Heart right ventricle (tissue), 16 donors: ENCODE data around the gene AACS. TPM values are rescaled to one million over a fixed set of nuclear protein-coding genes. Genes with fewer than 3 reads are reported as not detected.

Experiments
- ATAC-seq, 8 donors: fragments of 200-7000 bp; cut with Tn5 transposase; one replicate each; pipeline ENCODE4 v1.9.1; 2020; ENCODE audit warnings: mild to moderate bottlenecking in 8 of 8, moderate library complexity in 8 of 8, moderate number of reproducible peaks in 1 of 8
- DNase-seq, 2 donors: peaks; one replicate each; pipeline ENCODE4 v3.0.0-alpha.2; 2020
- H3K27ac ChIP-seq, 10 donors: fragments of 200-600 bp; sonication (generic) in 2 of 10; one replicate each; pipeline versions ENCODE4 v1.5.0 to v1.8.0; 2020 to 2022; ENCODE audit warnings: mild to moderate bottlenecking in 3 of 10
- H3K27me3 ChIP-seq, 7 donors: fragments of 200-600 bp; one replicate each; pipeline ENCODE4 v1.8.0; 2021 to 2022; ENCODE audit warnings: mild to moderate bottlenecking in 2 of 7
- H3K36me3 ChIP-seq, 9 donors: fragments of 200-600 bp; sonication (generic) in 1 of 9; one replicate each; pipeline versions ENCODE4 v1.5.0 to v1.8.0; 2020 to 2022; ENCODE audit warnings: mild to moderate bottlenecking in 2 of 9
- H3K4me1 ChIP-seq, 9 donors: fragments of 200-600 bp; sonication (generic) in 1 of 9; one replicate each; pipeline versions ENCODE4 v1.5.0 to v1.8.0; 2020 to 2022; ENCODE audit warnings: mild to moderate bottlenecking in 4 of 9
- H3K4me3 ChIP-seq, 10 donors: fragments of 200-600 bp; sonication (generic) in 2 of 10; one replicate each; pipeline versions ENCODE4 v1.5.0 to v1.8.0; 2020 to 2022; ENCODE audit warnings: mild to moderate bottlenecking in 7 of 10, moderate library complexity in 2 of 10
- H3K9me3 ChIP-seq, 11 donors: fragments of 200-600 bp in 10 of 11; sonication (generic) in 2 of 11; one replicate each; pipeline versions ENCODE4 v1.5.0 to v1.8.0; 2013 to 2022; ENCODE audit warnings: mild to moderate bottlenecking in 2 of 11, control low read depth in 1 of 11, moderate library complexity in 1 of 11
- WGBS, 2 donors: extraction: QIAGEN DNeasy Blood & Tissue Kit; methylation state at CpG; one replicate each; pipeline ENCODE4 v1.1.7; 2013; ENCODE audit warnings: inconsistent platforms in 1 of 2; 5-methylcytosine and 5-hydroxymethylcytosine counted together
- intact Hi-C, 10 donors: fragments of 100-400 bp; cut with DNase I; formaldehyde crosslinking; loops; one replicate each; pipeline versions ENCODE4 v1.11.1 to v1.14.2; 2022
- polyA plus RNA-seq, 2 donors: library from polyadenylated mRNA; stranded (reverse); fragments of 200-250 nt; gene quantifications; one replicate each; pipeline ENCODE4 v1.2.3, GENCODE V29; 2013
- total RNA-seq, 10 donors: library from RNA; stranded (reverse); fragmentation: NEBNext Ultra II Directional in 3 of 10; extraction: Animal tissue kit (Norgen Biotek cat#: 25700) in 3 of 10; gene quantifications; one replicate each; pipeline versions ENCODE4 v1.2.1 to v1.2.4, GENCODE V29; 2021 to 2023
- TF ChIP-seq, protein P1 (sequence below), 9 donors: fragments of 200-600 bp; sonication (generic) in 2 of 9; IDR thresholded peaks; one replicate each; pipeline versions ENCODE4 v1.5.0 to v1.8.0; 2021 to 2022; ENCODE audit warnings: antibody characterized with exemption in 9 of 9, mild to moderate bottlenecking in 5 of 9, moderate library complexity in 1 of 9
- donor health status: Arrhythmogenic right ventricular cardiomyopathy.
- donor health status: ischemic (EF 13 %, LVEDD 7.1; RV severe dilation, severe dysfunction).
- donor health status: healthy with polysubstance abuse.
- donor health status: DM: no; HTN: yes; CAD: no.
- donor health status: DM: no; HTN: no; CAD: no.
- donor health status: ischemic (EF 25% LVEDD 6.9; RV normal size, moderate dysfunction).
- donor health status: ischemic (EF 25% LVEDD 5.7; RV mildly dilated, moderate dysfunction).
- donor health status: healthy.
- donor health status: DM: yes; HTN: yes; CAD: no.
- donor health status: Ischemic cardiomyopathy.
- donor health status: ischemic (EF 35%, LVEDD 5.7; RV mildly dilated, moderate dysfunction).
- donor health status: nonischemic (EF 11% LVEDD 7.7; RV severe dilation, severe dysfunction).
- donor health status: DM: yes; HTN: yes; CAD: no.
- donor health status: PGD.
- donor health status: ischemic (EF 29% LVEDD 5.4; RV normal size, mild dysfunction).
- donor health status: nonischemic (EF 23%, LVEDD 6.1; RV moderate dilation, normal function).

Gene AACS
- total and polyA plus RNA-seq, 12 donors = 8.5 to 19.4 (median 12.1) TPM

DNA sequence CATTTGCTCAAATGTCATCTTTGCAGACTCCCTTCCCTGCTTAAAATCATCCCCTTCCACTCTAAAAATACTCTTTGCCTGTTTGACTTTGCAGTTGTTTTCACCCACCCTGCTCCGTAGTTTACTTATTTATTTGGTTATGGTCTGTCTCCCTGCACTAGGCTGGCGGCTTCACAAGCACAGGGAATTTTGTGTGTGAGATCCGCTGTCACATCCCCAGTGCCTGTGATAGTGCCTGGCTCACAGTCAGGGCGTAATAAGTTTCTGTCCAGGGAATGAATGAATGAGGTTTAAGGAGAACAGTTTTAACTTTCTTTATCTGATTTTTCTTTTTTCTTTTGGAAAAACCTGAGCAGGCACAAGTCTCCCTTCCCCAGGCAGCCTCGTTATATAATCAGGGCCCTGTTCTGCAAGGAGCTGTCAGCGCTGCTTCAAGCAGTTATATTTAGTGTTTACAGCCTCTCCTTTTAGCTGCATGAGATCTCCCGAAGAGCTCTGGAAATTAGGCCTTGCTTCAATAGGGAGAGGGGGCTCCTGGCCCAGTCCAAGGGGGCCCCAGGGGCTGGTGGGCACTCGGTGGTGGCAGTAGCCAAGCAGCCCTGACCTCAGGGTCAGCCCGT lies 107.1 kb downstream of the AACS start:
- ATAC-seq (peak in 5 of 8 donors; percentile 47 to 70 (median 51)), DNase-seq (no peak)
- Histone ChIP-seq H3K27ac (peak overlapping the region in 6 of 10 donors; percentile 44 to 81 (median 60)), H3K27me3 (peaks cover 0 to 9% (median 8%) of the 10 kb centered on the region in 7 donors), H3K4me1 (peaks cover 0 to 21% (median 0%) of the 10 kb centered on the region in 9 donors), H3K4me3 (no peak overlapping the region), H3K36me3 (no peaks in the 10 kb centered on the region), H3K9me3 (peaks cover 0 to 17% (median 0%) of the 10 kb centered on the region in 11 donors)
- TF ChIP-seq, protein P1, sequence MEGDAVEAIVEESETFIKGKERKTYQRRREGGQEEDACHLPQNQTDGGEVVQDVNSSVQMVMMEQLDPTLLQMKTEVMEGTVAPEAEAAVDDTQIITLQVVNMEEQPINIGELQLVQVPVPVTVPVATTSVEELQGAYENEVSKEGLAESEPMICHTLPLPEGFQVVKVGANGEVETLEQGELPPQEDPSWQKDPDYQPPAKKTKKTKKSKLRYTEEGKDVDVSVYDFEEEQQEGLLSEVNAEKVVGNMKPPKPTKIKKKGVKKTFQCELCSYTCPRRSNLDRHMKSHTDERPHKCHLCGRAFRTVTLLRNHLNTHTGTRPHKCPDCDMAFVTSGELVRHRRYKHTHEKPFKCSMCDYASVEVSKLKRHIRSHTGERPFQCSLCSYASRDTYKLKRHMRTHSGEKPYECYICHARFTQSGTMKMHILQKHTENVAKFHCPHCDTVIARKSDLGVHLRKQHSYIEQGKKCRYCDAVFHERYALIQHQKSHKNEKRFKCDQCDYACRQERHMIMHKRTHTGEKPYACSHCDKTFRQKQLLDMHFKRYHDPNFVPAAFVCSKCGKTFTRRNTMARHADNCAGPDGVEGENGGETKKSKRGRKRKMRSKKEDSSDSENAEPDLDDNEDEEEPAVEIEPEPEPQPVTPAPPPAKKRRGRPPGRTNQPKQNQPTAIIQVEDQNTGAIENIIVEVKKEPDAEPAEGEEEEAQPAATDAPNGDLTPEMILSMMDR (IDR thresholded peaks at IDR 0.05) = no peak
- WGBS, 2 donors = 50 to 54% methylated on average over 9 of the region's 9 CpGs
- intact Hi-C loops = no loop called here

DNA sequence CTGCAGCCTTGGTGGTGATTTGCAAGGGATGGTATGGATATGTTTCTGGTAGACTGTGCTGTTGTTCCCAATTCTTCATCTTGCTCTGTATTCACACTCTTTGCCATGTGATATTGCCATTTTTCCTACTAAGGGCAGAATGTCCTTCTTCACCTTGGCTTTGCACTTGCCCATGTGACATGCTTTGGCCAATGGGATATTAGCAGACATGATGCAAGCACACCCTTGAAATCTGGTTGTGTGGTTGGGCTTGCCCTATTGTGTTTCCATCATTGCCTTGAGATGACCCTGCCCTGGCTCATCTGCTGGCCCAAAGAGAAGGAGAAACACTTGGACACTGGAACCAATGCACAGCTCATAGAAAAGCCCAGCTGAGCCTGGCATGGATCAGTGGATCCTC lies 110.3 kb downstream of the AACS start:
- Histone ChIP-seq H3K36me3 (no peaks in the 10 kb centered on the region), H3K4me1 (peaks cover 0 to 17% (median 0%) of the 10 kb centered on the region in 9 donors), H3K27me3 (peaks cover 0 to 34% (median 8%) of the 10 kb centered on the region in 7 donors), H3K9me3 (peaks cover 0 to 12% (median 0%) of the 10 kb centered on the region in 11 donors), H3K27ac (no peak overlapping the region), H3K4me3 (no peak overlapping the region)
- DNase-seq (no peak), ATAC-seq (no peak)
- TF ChIP-seq, protein P1 (IDR thresholded peaks at IDR 0.05) = no peak
- intact Hi-C loops = no loop called here

DNA sequence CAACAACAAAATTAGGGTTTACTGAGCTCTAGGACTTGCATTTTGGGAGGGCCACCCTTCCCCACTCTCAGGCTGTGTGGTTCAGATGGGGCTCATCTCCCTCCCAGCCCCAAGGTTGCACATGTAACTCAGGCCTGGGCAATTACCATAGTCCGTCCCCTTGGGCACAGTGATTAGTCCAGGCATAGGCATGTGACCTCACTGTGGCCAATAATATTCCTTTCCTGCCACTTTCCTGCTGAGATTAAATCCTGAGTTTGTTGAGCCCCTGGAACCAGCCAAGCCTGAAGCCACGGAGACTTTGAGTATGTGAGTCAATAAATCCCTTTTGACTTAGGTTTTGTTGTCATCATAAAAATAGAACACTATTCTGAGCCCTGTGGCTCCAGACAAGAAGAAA lies 113.0 kb downstream of the AACS start:
- Histone ChIP-seq H3K36me3 (no peaks in the 10 kb centered on the region), H3K9me3 (peaks cover 0 to 8% (median 0%) of the 10 kb centered on the region in 11 donors), H3K27ac (no peak overlapping the region), H3K27me3 (peaks cover 0 to 53% (median 18%) of the 10 kb centered on the region in 7 donors), H3K4me3 (no peak overlapping the region), H3K4me1 (peaks cover 0 to 5% (median under 1%) of the 10 kb centered on the region in 9 donors)
- no peak for DNase-seq
- ATAC-seq = no peak
- TF ChIP-seq, protein P1 (IDR thresholded peaks at IDR 0.05) = no peak
- 77 to 88% methylated on average over 2 of the region's 2 CpGs for WGBS, 2 donors
- intact Hi-C loops = no loop called here

DNA sequence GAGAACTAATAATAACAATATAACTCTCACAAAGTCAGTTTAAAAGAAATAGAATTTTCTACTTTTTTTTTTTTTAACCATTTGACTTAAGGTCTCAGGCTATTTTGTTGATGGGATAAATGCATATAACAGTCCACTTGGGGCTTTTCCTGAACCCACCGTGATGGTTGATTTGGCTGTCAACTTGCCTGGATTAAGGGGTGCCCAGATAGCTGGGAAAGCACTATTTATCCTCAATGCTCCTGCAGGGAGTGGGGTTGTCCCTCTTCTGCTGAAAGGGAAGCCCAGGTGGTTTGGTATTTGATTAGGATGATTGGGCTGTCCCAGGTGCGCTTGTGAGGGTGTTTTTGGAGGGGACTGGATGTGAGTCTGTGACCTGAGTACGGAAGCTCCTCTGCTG lies 114.9 kb downstream of the AACS start:
- Histone ChIP-seq H3K27ac (no peak overlapping the region), H3K27me3 (peaks cover 0 to 62% (median 25%) of the 10 kb centered on the region in 7 donors), H3K36me3 (no peaks in the 10 kb centered on the region), H3K4me1 (peaks cover 0 to 8% (median 4%) of the 10 kb centered on the region in 9 donors), H3K4me3 (no peak overlapping the region), H3K9me3 (peaks cover 0 to 6% (median 0%) of the 10 kb centered on the region in 11 donors)
- no peak for ATAC-seq
- intact Hi-C loops = loop anchor here in 9 of 10 donors (5.0 to 10.0 kb wide), 7 partner anchors 145 to 1695 kb away; no protein-coding TSS in a partner anchor
- TF ChIP-seq, protein P1 (IDR thresholded peaks at IDR 0.05) = no peak
- DNase-seq = no peak
- WGBS, 2 donors = 89 to 96% methylated on average over 3 of the region's 3 CpGs
